GM19099 (cell line): ENCODE results near the gene NOP10.
A peak's percentile ranks its signal among the peaks of the same experiment; 100 is the strongest.

Experiments used
- POLR2A ChIP-seq: IDR thresholded peaks from 3 replicates; pipeline ENCODE4 v1.6.1; 2011; ENCODE audit warnings: low read depth; ENCODE audit not compliant: insufficient read length; ENCODE audit errors: extremely low read depth

NOP10 gene

DNA sequence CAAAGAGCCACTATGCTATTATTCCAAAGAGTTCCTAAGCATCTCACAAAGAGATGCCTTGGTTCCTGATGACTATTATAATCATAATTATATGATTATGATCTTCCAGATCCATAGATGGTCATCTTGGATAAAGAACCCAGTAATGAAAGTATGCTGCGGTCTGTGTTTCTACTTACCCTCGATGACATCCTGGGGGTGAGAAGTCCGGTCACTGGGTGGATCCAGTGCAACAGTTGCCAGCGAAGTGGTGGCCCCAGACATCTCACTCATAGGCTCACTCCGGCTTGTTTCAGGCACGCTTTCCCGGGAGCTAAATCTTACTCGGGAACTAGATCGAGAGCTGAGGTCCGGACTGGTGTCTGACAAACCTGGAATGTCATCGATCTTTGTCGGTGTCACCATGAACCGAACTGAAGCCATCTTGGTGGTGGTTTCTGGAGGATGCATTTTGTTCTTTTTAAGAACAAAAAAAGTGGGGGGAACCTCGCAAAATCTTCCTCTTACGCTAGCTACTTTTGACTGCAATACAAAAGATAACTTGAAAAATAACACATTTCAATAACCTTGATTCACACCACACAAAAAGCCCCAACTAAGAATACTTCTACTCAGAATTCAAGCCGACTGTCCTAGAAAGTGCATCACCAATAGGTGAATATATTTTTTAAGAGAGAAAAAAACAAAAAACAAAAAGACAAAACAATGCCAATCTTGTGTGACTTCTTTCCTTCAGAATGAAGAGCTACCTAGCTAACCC, 6.5 kb downstream of the NOP10 start:
- TF ChIP-seq POLR2A: peak; percentile 6

DNA sequence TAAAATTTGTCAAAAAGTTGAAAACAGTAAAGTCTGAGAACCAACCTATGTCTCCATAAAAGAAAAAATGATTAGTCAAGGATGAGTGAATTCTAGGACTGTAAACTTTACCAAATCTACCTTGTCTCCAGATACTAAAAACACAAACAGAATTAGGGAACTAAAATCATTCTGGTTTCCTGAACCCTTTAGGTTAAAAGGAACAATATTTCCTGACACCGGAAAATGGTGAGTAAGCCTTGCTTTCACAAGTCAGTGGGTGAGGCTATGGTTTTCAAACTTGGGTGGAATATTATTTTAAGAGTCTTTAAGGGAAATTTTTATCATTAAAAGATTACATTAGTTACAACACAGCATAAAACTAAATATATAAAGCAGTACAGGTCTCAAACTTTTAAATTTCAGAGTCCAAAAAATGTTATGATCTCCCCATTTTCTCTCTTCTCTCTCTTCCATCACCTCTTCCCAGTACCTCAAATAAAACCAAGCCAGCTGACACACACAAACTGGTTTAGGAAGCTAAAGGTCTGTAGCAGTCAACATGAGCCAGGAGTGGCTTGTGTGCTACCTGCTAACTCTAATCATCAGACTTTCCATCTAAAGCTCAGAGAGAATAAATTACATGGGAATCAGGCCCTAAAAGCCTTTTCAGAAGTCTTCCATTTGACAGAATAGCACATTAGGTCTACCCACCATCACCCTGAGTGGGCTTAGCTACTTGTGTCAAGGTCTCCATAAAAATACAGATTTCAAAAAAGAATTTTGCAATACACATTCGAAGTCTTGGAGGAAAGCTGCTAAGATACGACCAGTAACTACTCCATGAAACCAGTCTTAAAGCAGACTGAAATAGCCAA, 7.5 kb downstream of the NOP10 start:
- no peak for TF ChIP-seq POLR2A

- TF ChIP-seq POLR2A: no peak
Measured at GRCh38 chr15:34334672-34335071, 8.3 kb downstream of the NOP10 start.

DNA sequence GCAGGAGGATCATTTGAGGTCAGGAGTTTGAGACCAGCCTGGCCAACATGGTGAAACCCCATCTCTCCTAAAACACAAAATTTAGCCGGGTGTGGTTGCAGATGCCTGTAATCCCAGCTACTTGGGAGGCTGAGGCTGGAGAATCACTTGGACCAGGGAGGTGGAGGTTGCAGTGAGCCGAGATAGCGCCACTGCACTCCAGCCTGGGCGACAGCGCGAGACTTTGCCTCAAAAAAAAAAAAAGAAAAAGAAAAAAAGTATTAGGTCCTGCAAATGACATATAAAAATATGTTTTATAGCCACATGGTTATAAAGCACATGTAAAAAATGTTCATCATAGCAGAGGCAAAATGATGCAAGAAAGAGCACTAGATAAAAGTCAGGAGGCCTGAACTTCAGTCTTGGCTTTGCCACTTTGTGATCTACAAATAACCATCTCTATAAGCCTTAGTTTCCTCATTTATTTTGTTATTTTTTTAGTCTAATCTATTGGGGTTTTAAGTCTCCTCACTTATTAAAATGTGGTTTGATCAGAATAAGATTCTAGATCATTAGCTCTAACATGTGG, 10.3 kb downstream of the NOP10 start:
- no peak for TF ChIP-seq POLR2A

DNA sequence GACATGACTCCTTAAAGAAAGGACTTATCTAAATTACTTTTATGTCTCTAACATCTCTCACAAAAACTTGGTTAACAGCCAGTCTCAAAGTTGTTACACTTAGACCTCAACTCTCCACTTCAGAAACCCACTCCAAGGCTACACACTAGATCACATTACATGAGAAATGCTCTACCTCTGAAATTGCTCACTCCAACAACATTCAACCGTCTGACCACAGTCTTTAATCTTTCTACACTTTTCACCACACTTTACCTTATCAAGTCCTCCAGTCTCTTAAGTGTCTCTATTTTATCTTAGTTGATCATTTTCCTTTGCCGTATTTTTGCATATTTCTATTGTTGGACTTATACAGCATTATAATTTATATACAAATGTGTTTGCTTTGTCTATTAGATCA, 11.1 kb downstream of the NOP10 start:
- no peak for TF ChIP-seq POLR2A

GRCh38 chr15:34330279-34330678, 12.7 kb downstream of the NOP10 start:
- no peak for TF ChIP-seq POLR2A

DNA sequence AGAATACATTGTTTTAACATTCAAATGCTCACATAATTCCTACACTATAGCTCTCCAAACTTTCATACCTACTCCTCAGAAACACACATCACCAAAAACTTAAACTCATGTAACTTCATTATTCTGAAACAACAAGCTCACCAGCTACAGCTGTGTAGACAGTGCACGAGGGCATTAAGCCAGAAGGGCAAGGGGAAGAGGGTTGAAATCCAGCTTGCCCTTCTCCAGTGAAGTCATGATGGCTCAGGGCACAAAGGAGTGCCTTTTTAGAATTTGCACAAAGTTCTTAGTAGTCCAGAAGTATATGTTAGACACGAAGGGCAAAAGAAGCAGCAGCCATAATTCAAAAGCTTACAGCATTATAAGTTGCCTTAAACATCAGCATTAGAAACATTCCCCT, 13.9 kb downstream of the NOP10 start:
- no peak for TF ChIP-seq POLR2A

DNA sequence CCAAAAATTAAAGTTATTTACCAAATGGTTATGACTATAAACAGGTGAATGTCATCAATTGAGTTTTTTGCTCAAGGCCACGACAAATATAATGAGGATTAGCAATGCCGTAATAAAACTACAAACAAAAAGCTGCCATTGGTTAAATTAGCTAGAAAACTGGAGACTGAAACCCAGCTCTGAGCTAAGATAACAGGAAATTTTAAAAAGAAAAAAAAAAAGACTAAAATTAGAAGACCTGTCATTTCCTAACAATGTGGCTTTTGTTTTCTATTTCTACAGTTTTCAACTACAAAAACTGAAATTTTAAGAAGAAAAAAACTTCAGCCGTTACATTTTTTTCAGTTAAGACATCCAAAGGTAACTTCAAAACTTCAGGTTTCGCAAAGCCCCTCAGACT, 15.0 kb downstream of the NOP10 start:
- TF ChIP-seq POLR2A: no peak

DNA sequence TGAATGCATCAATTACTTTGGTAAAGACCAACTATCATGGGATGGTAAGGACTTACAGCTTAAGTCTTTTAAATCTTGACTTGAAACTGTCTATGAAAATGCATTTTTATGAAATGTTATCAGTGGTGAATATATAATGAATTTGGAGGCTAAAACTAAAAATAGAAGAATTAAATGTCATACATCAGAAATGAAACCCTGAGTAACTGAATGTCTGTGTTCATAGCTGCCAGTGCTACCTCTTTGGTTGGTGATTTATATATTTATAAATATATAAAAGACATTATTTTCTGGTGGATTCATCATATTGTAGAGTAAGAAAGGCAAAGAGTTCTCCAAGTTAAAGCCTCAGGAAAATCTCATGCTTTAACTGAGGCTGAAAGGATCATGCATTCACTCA, 17.6 kb downstream of the NOP10 start:
- TF ChIP-seq POLR2A: no peak

GRCh38 chr15:34324933-34325332, 18.0 kb downstream of the NOP10 start:
- no peak for TF ChIP-seq POLR2A

- no peak for TF ChIP-seq POLR2A
Measured at GRCh38 chr15:34323217-34323616, 19.7 kb downstream of the NOP10 start.

DNA sequence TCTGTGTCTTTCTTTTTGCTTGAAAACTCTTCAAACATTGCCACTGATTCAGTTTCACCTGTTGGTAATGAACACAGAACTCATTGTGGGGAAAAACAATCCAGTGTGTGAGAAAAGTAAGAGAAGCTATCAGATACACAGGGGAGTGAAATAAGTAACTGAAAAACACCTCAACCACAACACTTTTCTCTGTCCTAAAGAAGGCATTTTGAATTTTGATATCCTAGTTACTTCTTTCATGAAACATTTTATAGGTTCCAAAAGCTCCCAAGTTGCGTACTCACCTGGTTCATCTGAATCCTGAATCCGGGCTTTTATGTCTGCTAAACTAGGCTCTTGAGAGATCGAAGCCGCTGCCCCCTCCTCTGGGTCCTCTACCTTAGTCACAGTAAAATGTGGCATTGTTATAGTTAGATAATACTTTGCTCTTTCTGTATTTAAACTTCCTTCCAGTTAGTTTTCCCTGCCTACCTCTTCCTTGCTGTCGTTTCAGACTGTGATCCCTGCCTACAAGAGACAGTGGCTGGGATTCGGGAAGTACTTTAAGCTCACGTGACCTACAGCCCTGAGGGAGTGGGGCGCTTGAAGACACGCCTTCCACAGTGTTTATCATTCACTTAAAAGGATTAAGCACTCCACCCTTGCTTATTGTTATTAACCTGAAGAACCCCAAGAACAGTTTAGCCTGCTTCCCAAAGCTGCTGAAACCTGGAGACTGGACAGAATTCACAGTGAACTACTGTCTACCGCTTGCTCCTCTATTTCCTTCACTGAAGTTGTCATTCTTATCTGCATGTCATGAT, 24.5 kb downstream of the NOP10 start:
- TF ChIP-seq POLR2A: no peak

- no peak for TF ChIP-seq POLR2A
Measured at GRCh38 chr15:34314491-34315490, 28.1 kb downstream of the NOP10 start.

DNA sequence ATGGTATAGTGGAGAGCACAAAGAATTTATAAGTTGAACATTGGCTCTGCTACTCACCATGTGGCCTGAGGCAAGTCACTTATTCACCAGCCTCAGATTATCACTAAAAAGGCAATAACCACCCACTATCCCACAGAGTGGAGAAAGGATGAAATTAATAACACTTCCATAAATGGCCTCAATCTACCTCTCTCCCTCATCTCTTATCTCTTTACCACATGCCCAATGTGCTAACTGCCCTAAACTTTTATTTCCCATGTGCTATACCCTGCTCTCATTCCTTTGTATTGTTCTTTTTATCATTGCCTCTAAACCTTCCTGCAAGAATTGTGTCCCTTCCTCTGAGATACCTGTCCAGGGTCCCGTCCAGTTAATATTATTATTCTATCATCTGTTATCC, 31.4 kb downstream of the NOP10 start:
- no peak for TF ChIP-seq POLR2A

- no peak for TF ChIP-seq POLR2A
Measured at GRCh38 chr15:34304613-34305012, 38.3 kb downstream of the NOP10 start.

GRCh38 chr15:34301058-34301457, 41.9 kb downstream of the NOP10 start:
- TF ChIP-seq POLR2A: no peak
